ENCODE measurements around the gene TOM1L2.

Gene TOM1L2

GRCh38 chr17:17849845-17850373 lies 122.3 kb downstream of the TOM1L2 start:
- ChIA-PET POLR2A (ENCODE audit: low non-redundant PET) (no interaction called here), CTCF (interaction anchor here (0.5 to 0.8 kb wide), 3 partner anchors 16 to 40 kb away, joined by 3 read pairs; no protein-coding TSS in a partner anchor)
- TF ChIP-seq CTCF (conservative IDR thresholded peaks at IDR 0.05; ENCODE audit: low read depth) = no peak
- DNase-seq (ENCODE audit: low spot score) = no peak
- peak overlapping the region; percentile 100 for H3K27ac ChIP-seq

- POLR2A ChIA-PET (ENCODE audit: low non-redundant PET) = no interaction called here
- TF ChIP-seq CTCF (conservative IDR thresholded peaks at IDR 0.05; ENCODE audit: low read depth) = no peak
- peak overlapping the region; percentile 100 for H3K27ac ChIP-seq
- DNase-seq (ENCODE audit: low spot score) = no peak
- CTCF ChIA-PET = interaction anchor here (0.8 kb wide), 2 partner anchors 15 to 38 kb away, joined by 3 read pairs; no protein-coding TSS in a partner anchor
Observed at GRCh38 chr17:17849147-17849820, 122.9 kb downstream of the TOM1L2 start.

- no peak for TF ChIP-seq CTCF (conservative IDR thresholded peaks at IDR 0.05; ENCODE audit: low read depth)
- no peak for DNase-seq (ENCODE audit: low spot score)
- ChIA-PET CTCF (interaction anchor here (1.6 kb wide), 1 partner anchor 12 kb away, joined by 5 read pairs; no protein-coding TSS in a partner anchor), POLR2A (ENCODE audit: low non-redundant PET) (interaction anchor here (0.7 kb wide), 1 partner anchor 11 kb away, joined by 3 read pairs; no protein-coding TSS in a partner anchor)
- peak overlapping the region; percentile 100 for H3K27ac ChIP-seq
Observed at GRCh38 chr17:17848311-17849082, 123.7 kb downstream of the TOM1L2 start.

- ChIA-PET CTCF (interaction anchor here (1.6 kb wide), 1 partner anchor 12 kb away, joined by 5 read pairs; no protein-coding TSS in a partner anchor), POLR2A (ENCODE audit: low non-redundant PET) (interaction anchor here (0.7 kb wide), 1 partner anchor 10 kb away, joined by 3 read pairs; no protein-coding TSS in a partner anchor)
- TF ChIP-seq CTCF (conservative IDR thresholded peaks at IDR 0.05; ENCODE audit: low read depth) = no peak
- peak overlapping the region; percentile 100 for H3K27ac ChIP-seq
- DNase-seq (ENCODE audit: low spot score) = no peak
Observed at GRCh38 chr17:17847726-17848125, 124.5 kb downstream of the TOM1L2 start.

GRCh38 chr17:17847118-17847689 lies 125.0 kb downstream of the TOM1L2 start:
- TF ChIP-seq CTCF (conservative IDR thresholded peaks at IDR 0.05; ENCODE audit: low read depth) = no peak
- no peak for DNase-seq (ENCODE audit: low spot score)
- ChIA-PET CTCF (interaction anchor here (1.6 kb wide), 1 partner anchor 13 kb away, joined by 5 read pairs; no protein-coding TSS in a partner anchor), POLR2A (ENCODE audit: low non-redundant PET) (interaction anchor here (1.5 kb wide), 1 partner anchor 11 kb away, joined by 5 read pairs; no protein-coding TSS in a partner anchor)
- H3K27ac ChIP-seq = peak overlapping the region; percentile 100

- CTCF ChIA-PET = no interaction called here
- peak overlapping the region; percentile 100 for H3K27ac ChIP-seq
- no peak for TF ChIP-seq CTCF (conservative IDR thresholded peaks at IDR 0.05; ENCODE audit: low read depth)
- DNase-seq (ENCODE audit: low spot score) = no peak
- POLR2A ChIA-PET (ENCODE audit: low non-redundant PET) = interaction anchor here (1.5 kb wide), 1 partner anchor 11 kb away, joined by 5 read pairs; no protein-coding TSS in a partner anchor
Observed at GRCh38 chr17:17846645-17847044, 125.6 kb downstream of the TOM1L2 start.
